CD14-positive monocyte (primary cell): ENCODE data around the gene CDH4. TPM values are rescaled to one million over a fixed set of nuclear protein-coding genes. Genes with fewer than 3 reads are reported as not detected.
A peak's percentile ranks its signal among the peaks of the same experiment; 100 is the strongest.

ENCODE experiments used
- DNase-seq, 3 donors: peaks; one replicate each; pipeline ENCODE4 v3.0.0-alpha.2; 2011 to 2022
- H2AFZ ChIP-seq: 2 replicates; pipeline ENCODE4 v1.6.0; 2012; ENCODE audit warnings: mild to moderate bottlenecking, low read depth, low read length, inconsistent platforms; ENCODE audit not compliant: insufficient read depth, poor library complexity, severe bottlenecking
- H3K27ac ChIP-seq, 2 donors: 1 replicate in 1 of 2; 2 replicates in 1 of 2; pipeline ENCODE4 v1.5.1; 2012 to 2013; ENCODE audit warnings: low read length in 2 of 2, control low read depth in 1 of 2, inconsistent platforms in 1 of 2, low read depth in 1 of 2, mild to moderate bottlenecking in 1 of 2
- H3K27me3 ChIP-seq, 2 donors: one replicate each; pipeline versions ENCODE4 v1.6.0 to v1.6.1; 2011 to 2013; ENCODE audit warnings: low read length in 2 of 2; ENCODE audit not compliant: control insufficient read depth in 2 of 2, insufficient read depth in 2 of 2
- H3K36me3 ChIP-seq, 2 donors: replicated peaks in 1 of 2; 1 replicate in 1 of 2; 2 replicates in 1 of 2; pipeline versions ENCODE4 v1.5.1 to v1.6.1; 2012 to 2013; ENCODE audit warnings: low read length in 2 of 2, control low read depth in 1 of 2, inconsistent platforms in 1 of 2, mild to moderate bottlenecking in 1 of 2; ENCODE audit not compliant: insufficient read depth in 2 of 2, control insufficient read depth in 1 of 2
- H3K4me1 ChIP-seq, 2 donors: 1 replicate in 1 of 2; 2 replicates in 1 of 2; pipeline versions ENCODE4 v1.5.1 to v1.6.1; 2012 to 2013; ENCODE audit warnings: low read length in 2 of 2, control low read depth in 1 of 2, inconsistent platforms in 1 of 2, mild to moderate bottlenecking in 1 of 2, moderate library complexity in 1 of 2; ENCODE audit not compliant: insufficient read depth in 2 of 2, control insufficient read depth in 1 of 2
- H3K4me2 ChIP-seq: replicated peaks from 2 replicates; pipeline ENCODE3; 2012; ENCODE audit warnings: low read length, moderate library complexity, mild to moderate bottlenecking; ENCODE audit not compliant: poor library complexity, severe bottlenecking; ENCODE audit errors: extremely low read depth
- H3K4me3 ChIP-seq, 3 experiments: fragments of 200-600 bp in 1 of 3; sonication (generic) in 1 of 3; replicated peaks in 1 of 3; 1 replicate in 2 of 3; 2 replicates in 1 of 3; pipeline ENCODE4 v1.5.1; 2011 to 2013; ENCODE audit warnings: low read length in 3 of 3, mild to moderate bottlenecking in 3 of 3, control low read depth in 2 of 3, low read depth in 2 of 3, inconsistent platforms in 1 of 3, moderate library complexity in 1 of 3
- H3K79me2 ChIP-seq: 2 replicates; pipeline ENCODE4 v1.6.0; 2012; ENCODE audit warnings: mild to moderate bottlenecking, control low read depth, inconsistent platforms, low read length, moderate library complexity; ENCODE audit not compliant: insufficient read depth
- H3K9ac ChIP-seq: 2 replicates; pipeline ENCODE4 v1.6.0; 2017; ENCODE audit warnings: low read length, mild to moderate bottlenecking; ENCODE audit not compliant: insufficient read depth, poor library complexity, severe bottlenecking
- H3K9me3 ChIP-seq, 2 donors: replicated peaks in 1 of 2; 1 replicate in 1 of 2; 2 replicates in 1 of 2; pipeline versions ENCODE4 v1.5.1 to v1.6.1; 2012 to 2013; ENCODE audit warnings: low read length in 2 of 2, control low read depth in 1 of 2; ENCODE audit not compliant: control insufficient read depth in 1 of 2, insufficient read depth in 1 of 2
- H4K20me1 ChIP-seq: 2 replicates; pipeline ENCODE4 v1.6.0; 2012; ENCODE audit warnings: mild to moderate bottlenecking, low read length, control low read depth, moderate library complexity; ENCODE audit not compliant: insufficient read depth
- H3K27ac Mint-ChIP-seq, 7 donors: one replicate each; pipeline ENCODE4 v1.8.0; 2020; ENCODE audit warnings: mild to moderate bottlenecking in 7 of 7, mixed read lengths in 7 of 7, moderate library complexity in 6 of 7, inconsistent platforms in 2 of 7
- H3K27me3 Mint-ChIP-seq, 3 donors: one replicate each; pipeline ENCODE4 v1.8.0; 2021 to 2022; ENCODE audit warnings: low read depth in 3 of 3, mild to moderate bottlenecking in 3 of 3, mixed read lengths in 3 of 3, moderate library complexity in 3 of 3, inconsistent platforms in 1 of 3
- H3K36me3 Mint-ChIP-seq, 2 donors: one replicate each; pipeline ENCODE4 v1.8.0; 2020; ENCODE audit warnings: mixed read lengths in 2 of 2, inconsistent platforms in 1 of 2, mild to moderate bottlenecking in 1 of 2
- H3K4me1 Mint-ChIP-seq: one replicate; pipeline ENCODE4 v1.8.0; 2020; ENCODE audit warnings: mild to moderate bottlenecking, mixed read lengths
- H3K4me3 Mint-ChIP-seq, 2 donors: one replicate each; pipeline ENCODE4 v1.8.0; 2020; ENCODE audit warnings: mild to moderate bottlenecking in 2 of 2, mixed read lengths in 2 of 2, moderate library complexity in 1 of 2
- H3K9me3 Mint-ChIP-seq, 7 donors: one replicate each; pipeline ENCODE4 v1.8.0; 2020 to 2022; ENCODE audit warnings: mixed read lengths in 7 of 7, mild to moderate bottlenecking in 6 of 7, moderate library complexity in 6 of 7, inconsistent platforms in 2 of 7
- CTCF ChIP-seq: fragments of 200-600 bp; IDR thresholded peaks from one replicate; pipeline ENCODE4 v1.8.0; 2022; ENCODE audit warnings: antibody characterized with exemption, mild to moderate bottlenecking
- WGBS: methylation state at CpG from one replicate; pipeline ENCODE4 v1.1.5; 2013; ENCODE audit warnings: missing lambda C conversion rate; ENCODE audit not compliant: insufficient coverage; 5-methylcytosine and 5-hydroxymethylcytosine counted together
- intact Hi-C, 2 donors: fragments of 100-400 bp; cut with micrococcal nuclease; formaldehyde crosslinking; loops; one replicate each; pipeline versions ENCODE4 v1.15.0 to v1.15.1; 2023
- polyA plus RNA-seq, 3 donors: library from polyadenylated mRNA; depleted of rRNA in 1 of 3; unstranded in 2 of 3; stranded (reverse) in 1 of 3; fragments of 300-500 nt in 2 of 3; fragments of >200 nt in 1 of 3; fragmentation: Illumina TruSeq in 2 of 3; gene quantifications; 1 replicate in 2 of 3; 2 replicates in 1 of 3; pipeline ENCODE4 v1.2.3, GENCODE V29; 2012 to 2021

The CDH4 gene
- polyA plus RNA-seq, 3 donors = not detected

DNA sequence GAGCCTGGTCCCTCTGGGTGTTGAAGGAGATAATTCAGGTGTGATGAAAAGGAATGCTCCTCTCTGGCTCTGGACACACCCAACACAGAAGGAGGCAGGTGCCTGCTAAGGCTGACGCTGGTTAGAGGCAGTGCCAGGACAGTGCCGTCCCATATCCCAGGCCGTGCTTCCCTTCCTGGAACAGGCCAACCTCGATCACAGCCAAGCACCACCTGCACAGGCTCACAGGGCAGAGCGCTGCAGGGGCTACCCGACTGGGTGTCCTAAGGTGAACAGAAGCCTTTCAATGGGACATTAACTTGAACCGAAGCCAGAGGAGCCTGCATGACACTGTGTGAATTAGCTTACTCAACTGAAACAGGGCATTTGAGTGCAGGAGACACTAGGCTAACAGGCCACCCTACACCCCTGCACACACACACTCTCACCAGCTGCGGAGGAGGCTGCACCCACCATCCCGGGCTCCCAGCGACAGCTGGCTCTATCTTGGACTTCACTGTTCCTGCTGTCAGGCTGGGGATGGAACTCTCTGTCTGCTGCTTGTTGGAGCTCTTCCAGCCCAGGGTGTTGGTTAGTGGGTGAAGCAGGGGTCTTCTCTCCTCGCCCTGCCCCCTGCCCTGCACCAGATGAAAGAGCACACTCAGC is 466.4 kb downstream of the CDH4 start:
- H3K79me2 ChIP-seq = no peaks in the 10 kb centered on the region
- peaks cover 0 to 2% (median 1%) of the 10 kb centered on the region in 3 donors for H3K27me3 Mint-ChIP-seq

GRCh38 chr20:61719691-61720347 is 467.8 kb downstream of the CDH4 start:
- 37% methylated on average over 23 of the region's 25 CpGs for WGBS
- peaks cover 28 to 91% of the 10 kb centered on the region in 2 donors for H3K9me3 ChIP-seq
- peak overlapping the region; percentile 38 to 71 (median 41) for H3K4me3 ChIP-seq
- H3K79me2 ChIP-seq = no peaks in the 10 kb centered on the region
- no peaks in the 10 kb centered on the region for H3K4me1 ChIP-seq
- Mint-ChIP-seq H3K36me3 (no peaks in the 10 kb centered on the region), H3K4me1 (peaks cover 15% of the 10 kb centered on the region), H3K27me3 (peaks cover 0 to 2% (median 1%) of the 10 kb centered on the region in 3 donors), H3K27ac (peak overlapping the region in 1 of 7 donors; percentile 79), H3K9me3 (peaks cover 20 to 55% (median 38%) of the 10 kb centered on the region in 7 donors), H3K4me3 (peak overlapping the region; percentile 74 to 82)
- no peak for DNase-seq
- intact Hi-C loops = no loop called here
- no peaks in the 10 kb centered on the region for H4K20me1 ChIP-seq
- no peak for TF ChIP-seq CTCF
- H3K9ac ChIP-seq = peak overlapping the region; percentile 37
- peak overlapping the region; percentile 34 for H3K4me2 ChIP-seq
- no peaks in the 10 kb centered on the region for H3K36me3 ChIP-seq
- H3K27me3 ChIP-seq = no peaks in the 10 kb centered on the region
- H2AFZ ChIP-seq = peak overlapping the region; percentile 68
- H3K27ac ChIP-seq = no peak overlapping the region

More for the DNA sequence above, 466.4 kb downstream of the CDH4 start:
- no peaks in the 10 kb centered on the region for H3K36me3 ChIP-seq
- intact Hi-C loops = no loop called here
- H4K20me1 ChIP-seq = no peaks in the 10 kb centered on the region
- H3K4me2 ChIP-seq = no peak overlapping the region
- peak overlapping the region; percentile 68 for H2AFZ ChIP-seq
- H3K27ac Mint-ChIP-seq = peak overlapping the region in 1 of 7 donors; percentile 42
- H3K4me1 Mint-ChIP-seq = peaks cover 15% of the 10 kb centered on the region
- peaks cover 30 to 81% of the 10 kb centered on the region in 2 donors for H3K9me3 ChIP-seq
- no peaks in the 10 kb centered on the region for H3K36me3 Mint-ChIP-seq
- H3K4me3 ChIP-seq = no peak overlapping the region
- no peak for DNase-seq
- peaks cover 20 to 54% (median 39%) of the 10 kb centered on the region in 7 donors for H3K9me3 Mint-ChIP-seq
- H3K27me3 ChIP-seq = no peaks in the 10 kb centered on the region
- no peak overlapping the region for H3K9ac ChIP-seq
- H3K27ac ChIP-seq = no peak overlapping the region
- H3K4me1 ChIP-seq = no peaks in the 10 kb centered on the region
- WGBS = 96% methylated on average over 11 of the region's 11 CpGs
- no peak for TF ChIP-seq CTCF
- peak overlapping the region in 1 of 2 donors; percentile 43 for H3K4me3 Mint-ChIP-seq
